Measurements from ENCODE around the gene SLC38A2. TPM values are rescaled to one million over a fixed set of nuclear protein-coding genes. Genes with fewer than 3 reads are reported as not detected.
A peak's percentile ranks its signal among the peaks of the same experiment; 100 is the strongest.

SLC38A2 gene
- total RNA-seq, 3 donors from 2014 or later, result 250 to 424 (median 399) TPM

DNA sequence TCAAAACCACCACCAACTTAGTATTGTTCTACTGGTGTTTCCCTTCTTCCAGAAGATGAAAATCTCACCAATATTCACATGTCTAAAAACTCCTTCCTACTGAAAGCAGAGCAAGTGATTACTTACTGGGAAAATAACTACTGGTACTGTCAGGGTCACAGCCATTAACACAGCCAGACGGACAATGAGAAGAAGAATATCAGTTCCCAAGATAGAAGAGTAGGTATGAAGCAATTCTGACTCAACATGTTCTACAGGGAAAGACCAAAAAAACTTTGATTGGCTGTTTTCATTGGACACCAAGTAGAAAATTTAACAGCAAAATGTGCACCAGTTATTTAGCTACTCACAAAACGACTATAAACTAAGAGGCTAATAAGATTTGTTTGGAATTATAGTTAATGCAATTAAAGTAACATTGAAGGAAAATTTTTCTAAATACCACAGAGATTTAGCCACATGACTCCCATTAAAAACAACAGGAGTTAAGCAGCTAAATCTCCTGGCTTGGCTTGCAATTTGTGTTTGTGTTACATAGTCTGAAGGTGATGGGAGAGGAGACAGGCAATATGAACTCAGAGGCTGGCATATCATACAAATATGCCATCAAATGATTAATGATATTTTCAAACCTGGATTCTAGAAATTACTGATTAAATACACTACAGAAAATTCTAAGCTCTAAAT, 9.5 kb downstream of the SLC38A2 start:
- Histone ChIP-seq H3K4me1 (peaks cover 0 to 9% of the 10 kb centered on the region in 2 donors), H3K36me3 (peaks cover 29% of the 10 kb centered on the region), H3K4me3 (no peak overlapping the region), H3K27ac (no peak overlapping the region), H3K27me3 (no peaks in the 10 kb centered on the region), H3K9me3 (no peaks in the 10 kb centered on the region)
- intact Hi-C loops (cut with DNase I; ENCODE audit: low total_unique reads), result no loop called here
- no peak for DNase-seq (ENCODE audit: low spot score in 2 of 2)
- no peak for TF ChIP-seq POLR2AphosphoS5 (IDR thresholded peaks at IDR 0.05)
- no peak for TF ChIP-seq POLR2A (IDR thresholded peaks at IDR 0.05)
- TF ChIP-seq, protein P1, sequence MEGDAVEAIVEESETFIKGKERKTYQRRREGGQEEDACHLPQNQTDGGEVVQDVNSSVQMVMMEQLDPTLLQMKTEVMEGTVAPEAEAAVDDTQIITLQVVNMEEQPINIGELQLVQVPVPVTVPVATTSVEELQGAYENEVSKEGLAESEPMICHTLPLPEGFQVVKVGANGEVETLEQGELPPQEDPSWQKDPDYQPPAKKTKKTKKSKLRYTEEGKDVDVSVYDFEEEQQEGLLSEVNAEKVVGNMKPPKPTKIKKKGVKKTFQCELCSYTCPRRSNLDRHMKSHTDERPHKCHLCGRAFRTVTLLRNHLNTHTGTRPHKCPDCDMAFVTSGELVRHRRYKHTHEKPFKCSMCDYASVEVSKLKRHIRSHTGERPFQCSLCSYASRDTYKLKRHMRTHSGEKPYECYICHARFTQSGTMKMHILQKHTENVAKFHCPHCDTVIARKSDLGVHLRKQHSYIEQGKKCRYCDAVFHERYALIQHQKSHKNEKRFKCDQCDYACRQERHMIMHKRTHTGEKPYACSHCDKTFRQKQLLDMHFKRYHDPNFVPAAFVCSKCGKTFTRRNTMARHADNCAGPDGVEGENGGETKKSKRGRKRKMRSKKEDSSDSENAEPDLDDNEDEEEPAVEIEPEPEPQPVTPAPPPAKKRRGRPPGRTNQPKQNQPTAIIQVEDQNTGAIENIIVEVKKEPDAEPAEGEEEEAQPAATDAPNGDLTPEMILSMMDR (IDR thresholded peaks at IDR 0.05), result no peak

- DNase-seq (ENCODE audit: low spot score in 2 of 2), result no peak
- H3K36me3 ChIP-seq, result peaks cover 29% of the 10 kb centered on the region
- TF ChIP-seq, protein P1 (IDR thresholded peaks at IDR 0.05), result no peak
- TF ChIP-seq POLR2AphosphoS5 (IDR thresholded peaks at IDR 0.05), result no peak
- TF ChIP-seq POLR2A (IDR thresholded peaks at IDR 0.05), result no peak
- H3K27me3 ChIP-seq, result no peaks in the 10 kb centered on the region
- H3K4me3 ChIP-seq, result no peak overlapping the region
- H3K4me1 ChIP-seq, result peaks cover 0 to 4% of the 10 kb centered on the region in 2 donors
- H3K27ac ChIP-seq, result no peak overlapping the region
- no peaks in the 10 kb centered on the region for H3K9me3 ChIP-seq
- intact Hi-C loops (cut with DNase I; ENCODE audit: low total_unique reads), result no loop called here
These were observed 10.9 kb downstream of the SLC38A2 start for GRCh38 chr12:46361667-46362034.

DNA sequence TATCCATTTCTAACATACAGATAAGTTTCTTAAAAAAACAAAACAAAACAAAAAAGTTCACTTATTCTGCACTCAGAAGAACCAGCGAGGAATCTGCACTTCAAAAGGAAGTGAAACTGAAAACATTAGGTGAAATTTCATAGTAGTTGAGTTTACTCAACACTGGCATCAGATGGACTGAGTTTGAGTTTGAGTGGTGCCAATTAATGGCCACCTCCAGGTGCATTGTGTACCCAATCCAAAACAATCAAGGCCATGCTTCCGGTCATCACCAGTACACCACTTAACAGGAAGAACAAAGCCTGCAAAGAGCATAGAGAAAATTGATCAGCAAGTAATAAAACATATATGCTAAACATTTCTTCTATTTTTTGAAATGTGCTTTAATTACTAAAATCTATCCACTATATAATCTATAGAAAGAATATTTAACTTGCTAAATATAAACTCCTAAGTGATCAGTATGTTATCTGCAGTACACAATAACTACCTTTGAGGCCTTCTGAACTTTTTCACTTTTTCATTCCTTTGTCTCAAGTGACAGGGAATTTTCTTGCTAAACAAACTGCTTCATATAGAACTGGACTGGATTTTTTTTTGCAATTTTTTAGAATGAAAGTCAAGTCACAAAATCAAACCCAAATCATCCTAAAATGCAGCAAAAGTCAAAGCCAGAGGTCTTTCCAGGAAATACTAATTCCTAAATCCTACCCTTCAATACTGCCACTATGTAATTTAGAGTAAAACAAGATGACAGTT, 11.5 kb downstream of the SLC38A2 start:
- TF ChIP-seq POLR2AphosphoS5 (IDR thresholded peaks at IDR 0.05) (no peak), POLR2A (IDR thresholded peaks at IDR 0.05) (no peak)
- TF ChIP-seq, protein P1 (IDR thresholded peaks at IDR 0.05), result no peak
- intact Hi-C loops (cut with DNase I; ENCODE audit: low total_unique reads), result no loop called here
- Histone ChIP-seq H3K9me3 (no peaks in the 10 kb centered on the region), H3K4me3 (no peak overlapping the region), H3K4me1 (peaks cover 0 to 4% of the 10 kb centered on the region in 2 donors), H3K27me3 (no peaks in the 10 kb centered on the region), H3K36me3 (peaks cover 26% of the 10 kb centered on the region), H3K27ac (no peak overlapping the region)
- DNase-seq (ENCODE audit: low spot score in 2 of 2), result no peak

GRCh38 chr12:46360370-46360769, 12.2 kb downstream of the SLC38A2 start:
- Histone ChIP-seq H3K27ac (no peak overlapping the region), H3K9me3 (no peaks in the 10 kb centered on the region), H3K4me3 (no peak overlapping the region), H3K36me3 (peaks cover 26% of the 10 kb centered on the region), H3K27me3 (no peaks in the 10 kb centered on the region), H3K4me1 (peaks cover 0 to 1% of the 10 kb centered on the region in 2 donors)
- no peak for DNase-seq (ENCODE audit: low spot score in 2 of 2)
- TF ChIP-seq, protein P1 (IDR thresholded peaks at IDR 0.05), result no peak
- TF ChIP-seq POLR2AphosphoS5 (IDR thresholded peaks at IDR 0.05) (no peak), POLR2A (IDR thresholded peaks at IDR 0.05) (no peak)
- intact Hi-C loops (cut with DNase I; ENCODE audit: low total_unique reads), result no loop called here

- Histone ChIP-seq H3K27ac (peak overlapping the region in 1 of 2 donors; percentile 7), H3K36me3 (peaks cover 26% of the 10 kb centered on the region), H3K4me3 (no peak overlapping the region), H3K9me3 (no peaks in the 10 kb centered on the region), H3K27me3 (no peaks in the 10 kb centered on the region), H3K4me1 (no peaks in the 10 kb centered on the region)
- intact Hi-C loops (cut with DNase I; ENCODE audit: low total_unique reads), result no loop called here
- no peak for TF ChIP-seq POLR2AphosphoS5 (IDR thresholded peaks at IDR 0.05)
- DNase-seq (ENCODE audit: low spot score in 2 of 2), result no peak
These were observed 12.8 kb downstream of the SLC38A2 start for GRCh38 chr12:46359667-46360280.
